ENCODE results near the gene TM4SF20.

DNA sequence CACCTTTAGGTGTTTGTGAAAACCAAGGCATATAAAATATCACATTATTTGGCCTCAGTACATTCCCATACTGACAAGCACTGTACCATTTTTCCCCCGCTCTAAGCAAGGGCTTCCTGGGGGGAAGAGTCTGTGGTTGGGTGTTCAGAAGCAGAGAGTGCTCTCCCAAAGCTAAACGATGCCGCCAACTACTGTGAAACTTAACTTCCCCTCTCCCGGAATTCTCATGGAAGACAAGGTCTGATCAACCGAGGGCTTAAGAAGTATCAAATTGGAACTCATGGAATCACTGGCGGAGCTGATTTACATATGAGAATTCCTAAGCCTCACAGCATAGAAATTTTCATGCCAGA lies 54.5 kb downstream of the TM4SF20 start:
- TF ChIP-seq, protein P1, sequence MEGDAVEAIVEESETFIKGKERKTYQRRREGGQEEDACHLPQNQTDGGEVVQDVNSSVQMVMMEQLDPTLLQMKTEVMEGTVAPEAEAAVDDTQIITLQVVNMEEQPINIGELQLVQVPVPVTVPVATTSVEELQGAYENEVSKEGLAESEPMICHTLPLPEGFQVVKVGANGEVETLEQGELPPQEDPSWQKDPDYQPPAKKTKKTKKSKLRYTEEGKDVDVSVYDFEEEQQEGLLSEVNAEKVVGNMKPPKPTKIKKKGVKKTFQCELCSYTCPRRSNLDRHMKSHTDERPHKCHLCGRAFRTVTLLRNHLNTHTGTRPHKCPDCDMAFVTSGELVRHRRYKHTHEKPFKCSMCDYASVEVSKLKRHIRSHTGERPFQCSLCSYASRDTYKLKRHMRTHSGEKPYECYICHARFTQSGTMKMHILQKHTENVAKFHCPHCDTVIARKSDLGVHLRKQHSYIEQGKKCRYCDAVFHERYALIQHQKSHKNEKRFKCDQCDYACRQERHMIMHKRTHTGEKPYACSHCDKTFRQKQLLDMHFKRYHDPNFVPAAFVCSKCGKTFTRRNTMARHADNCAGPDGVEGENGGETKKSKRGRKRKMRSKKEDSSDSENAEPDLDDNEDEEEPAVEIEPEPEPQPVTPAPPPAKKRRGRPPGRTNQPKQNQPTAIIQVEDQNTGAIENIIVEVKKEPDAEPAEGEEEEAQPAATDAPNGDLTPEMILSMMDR (IDR thresholded peaks at IDR 0.05), result no peak
- TF ChIP-seq NRF1 (IDR thresholded peaks at IDR 0.05; ENCODE audit: low read depth, low read length), result no peak
